HG02885 (cell line): ENCODE results near the gene SEPTIN12.
"Not testable (repeated sequence)": the region's sequence is repeated elsewhere in the genome, so short reads cannot be mapped to it uniquely, and the experiment has no call there.

ENCODE experiments used
- ATAC-seq: cut with Tn5 transposase; IDR thresholded peaks from one replicate; pipeline ENCODE4 v1.9.1; 2021; ENCODE audit warnings: mild to moderate bottlenecking; ENCODE audit not compliant: unreplicated experiment, poor library complexity

Gene SEPTIN12

DNA sequence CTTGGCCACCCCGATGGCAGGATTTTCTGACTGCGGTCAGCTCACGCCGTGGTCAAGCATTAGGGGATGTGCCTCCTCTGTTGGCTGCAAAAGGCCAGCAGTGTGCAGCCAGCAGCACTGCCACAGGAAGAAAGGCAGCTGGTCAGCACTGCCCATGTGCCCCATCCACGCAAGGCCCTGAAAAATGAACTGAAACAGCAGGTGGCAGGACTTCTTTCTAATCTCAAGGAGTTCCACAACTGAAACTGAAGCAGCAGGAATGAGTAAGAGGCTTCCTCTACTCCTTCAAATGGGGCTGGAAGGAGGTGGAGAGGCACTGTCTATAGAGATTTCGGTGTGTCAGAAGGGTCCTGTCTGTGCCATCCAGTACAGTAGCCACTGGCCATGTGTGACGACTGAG lies 24.4 kb downstream of the SEPTIN12 start:
- ATAC-seq: no peak

DNA sequence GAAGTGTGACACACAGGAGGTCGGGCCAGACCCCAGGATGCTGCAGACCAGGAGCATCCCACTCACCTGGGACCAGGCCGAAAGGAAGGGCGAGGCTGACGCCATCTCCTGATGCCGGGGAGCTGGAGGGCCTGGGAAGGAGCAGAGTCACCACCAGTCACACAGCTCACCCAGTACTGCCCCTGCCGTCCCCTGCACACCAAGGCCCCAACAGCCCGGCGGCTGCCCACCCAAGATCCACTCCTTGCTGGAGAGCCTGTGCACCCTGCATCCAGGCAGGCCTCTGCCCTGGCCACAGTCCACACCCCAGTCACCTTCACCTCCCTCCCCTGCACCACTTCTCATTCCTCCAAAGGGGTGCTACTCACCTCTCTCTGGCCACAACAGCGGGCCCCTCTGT lies 25.9 kb downstream of the SEPTIN12 start:
- ATAC-seq: no peak

DNA sequence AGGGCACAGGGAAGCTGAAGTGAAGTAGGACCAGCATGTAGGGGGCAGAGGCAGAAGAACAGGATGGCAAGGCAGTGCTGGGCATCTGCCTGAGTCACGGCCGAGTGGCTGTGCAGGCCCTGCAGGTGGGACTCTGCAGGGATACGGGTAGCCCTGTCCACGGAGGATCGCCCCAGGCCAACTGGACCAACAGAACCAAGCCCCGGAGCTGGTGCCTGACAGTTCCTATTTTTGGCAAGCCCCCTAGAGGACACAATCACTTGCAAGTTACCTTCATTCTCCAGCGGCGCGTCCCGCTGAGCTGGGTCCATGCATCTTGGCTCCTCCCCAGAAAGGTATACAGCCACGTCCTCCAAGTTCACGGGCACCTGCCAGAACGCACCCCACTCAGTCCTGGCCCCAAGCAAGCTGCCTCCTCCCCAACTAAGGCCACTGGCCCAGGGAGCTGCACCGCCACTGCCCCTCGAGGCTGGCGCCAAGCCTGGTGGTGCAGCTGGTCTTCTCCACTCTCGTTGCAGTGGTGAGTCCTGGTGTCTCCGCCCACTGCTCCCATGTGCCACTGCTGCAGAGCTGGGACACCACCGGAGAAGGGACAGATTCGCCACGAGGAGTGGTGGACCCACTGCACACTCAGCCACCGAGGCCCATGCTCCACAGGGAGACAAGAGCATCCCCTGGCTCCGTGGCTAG lies 27.8 kb downstream of the SEPTIN12 start:
- no peak for ATAC-seq

DNA sequence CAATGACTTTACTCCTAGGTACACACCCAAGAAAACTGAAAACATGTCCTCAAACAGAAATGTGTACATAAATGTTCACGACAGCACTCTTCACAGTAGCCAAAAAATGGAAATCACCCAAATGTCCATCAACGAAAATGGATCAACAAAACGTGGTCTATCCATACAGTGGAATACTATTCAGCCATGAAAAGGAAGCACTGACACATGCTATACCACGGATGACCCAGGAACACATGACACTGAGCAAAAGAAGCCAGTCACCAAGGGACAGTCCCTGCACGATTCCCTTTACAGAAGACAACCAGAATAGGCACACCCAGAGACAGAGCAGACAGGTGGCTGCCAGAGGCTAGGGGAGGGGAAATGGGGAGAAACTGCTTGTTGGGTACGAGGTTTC lies 32.5 kb downstream of the SEPTIN12 start:
- no peak for ATAC-seq

DNA sequence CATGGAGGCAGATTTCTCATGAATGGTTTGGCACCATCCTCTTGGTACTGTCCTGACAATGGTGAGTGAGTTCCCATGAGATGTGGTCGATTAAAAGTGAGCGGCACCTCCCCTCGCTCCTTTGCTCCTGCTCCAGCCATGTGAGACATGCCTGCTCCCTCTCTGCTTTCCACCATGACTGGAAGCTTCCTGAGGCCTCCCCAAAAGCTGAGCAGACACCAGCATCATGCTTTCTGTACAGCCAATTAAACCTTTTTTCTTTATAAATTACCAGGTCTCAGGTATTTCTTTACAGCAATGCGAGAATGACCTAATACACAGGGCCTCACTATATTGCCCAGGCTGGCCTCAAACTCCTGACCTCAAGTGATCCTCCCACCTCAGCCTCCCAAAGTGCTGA lies 33.3 kb downstream of the SEPTIN12 start:
- no peak for ATAC-seq

DNA sequence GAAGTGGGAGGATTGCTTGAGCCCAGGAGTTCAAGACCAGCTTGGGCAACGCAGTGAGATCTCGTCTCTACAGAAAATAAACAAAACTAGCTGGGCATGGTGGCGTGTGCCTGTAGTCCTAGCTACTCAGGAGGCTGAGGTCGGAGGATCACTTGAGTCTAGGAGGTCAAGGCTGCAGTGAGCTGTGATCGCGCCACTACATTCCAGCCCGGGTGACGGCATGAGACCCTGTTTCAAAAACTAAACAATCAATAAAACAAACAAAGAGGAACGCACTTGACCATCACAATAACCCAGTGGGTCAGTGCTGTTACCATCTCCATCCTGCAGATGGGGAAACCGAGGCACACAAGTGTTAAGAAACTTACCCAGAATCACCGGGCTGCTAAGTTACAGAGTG lies 34.9 kb downstream of the SEPTIN12 start:
- no peak for ATAC-seq

DNA sequence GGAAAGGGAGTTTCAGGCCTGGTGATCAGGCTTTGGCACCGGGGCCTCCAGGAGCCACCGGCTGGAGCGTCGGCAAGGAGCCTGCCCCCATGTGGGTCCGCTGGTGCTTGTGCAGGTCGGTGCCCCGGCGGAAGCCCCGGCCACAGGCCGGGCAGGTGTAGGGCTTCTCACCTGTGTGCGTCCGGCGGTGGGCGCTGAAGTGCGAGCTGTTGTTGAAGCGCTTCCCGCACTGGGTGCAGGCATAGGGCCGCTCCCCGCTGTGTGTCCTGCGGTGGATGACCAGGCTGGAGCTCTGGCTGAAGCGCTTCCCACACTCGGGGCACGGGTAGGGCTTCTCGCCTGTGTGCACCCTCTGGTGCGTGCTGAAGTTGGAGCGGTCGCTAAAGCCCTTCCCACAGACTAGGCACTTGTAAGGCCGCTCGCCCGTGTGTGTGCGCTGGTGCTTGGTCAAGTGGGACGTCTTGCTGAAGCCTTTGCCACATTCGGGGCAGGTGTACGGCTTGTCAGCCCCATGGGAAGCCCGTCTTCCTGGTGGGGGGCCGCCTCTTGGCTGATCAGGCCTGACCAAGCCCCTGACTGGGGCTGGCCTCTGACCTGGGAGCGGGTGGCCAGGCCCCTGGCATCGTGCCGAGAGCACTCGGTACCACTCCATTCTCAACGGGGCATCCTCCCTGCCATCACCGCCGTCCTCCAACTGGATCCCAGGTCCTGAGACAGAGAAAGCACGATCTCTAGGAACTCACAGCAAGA lies 35.6 kb downstream of the SEPTIN12 start:
- ATAC-seq: no peak

DNA sequence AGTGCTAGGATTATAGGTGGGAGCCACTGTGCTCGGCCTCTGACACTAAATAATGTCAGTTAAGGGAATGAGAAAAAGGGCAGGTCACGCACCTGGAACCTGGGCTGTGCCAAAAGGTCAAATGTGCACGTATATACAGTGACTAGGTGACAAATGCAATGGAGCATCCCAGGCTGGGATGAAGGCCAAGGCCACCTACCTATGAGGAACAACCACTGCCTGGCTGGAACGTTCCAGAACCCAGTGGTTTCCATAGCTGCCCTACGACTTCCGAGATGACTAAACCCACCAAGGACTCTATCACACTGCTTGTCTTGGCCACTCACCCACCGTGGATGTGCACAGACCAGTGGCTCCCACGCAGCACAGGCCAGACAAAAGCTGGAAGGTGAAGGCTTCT lies 37.2 kb downstream of the SEPTIN12 start:
- ATAC-seq: no peak

DNA sequence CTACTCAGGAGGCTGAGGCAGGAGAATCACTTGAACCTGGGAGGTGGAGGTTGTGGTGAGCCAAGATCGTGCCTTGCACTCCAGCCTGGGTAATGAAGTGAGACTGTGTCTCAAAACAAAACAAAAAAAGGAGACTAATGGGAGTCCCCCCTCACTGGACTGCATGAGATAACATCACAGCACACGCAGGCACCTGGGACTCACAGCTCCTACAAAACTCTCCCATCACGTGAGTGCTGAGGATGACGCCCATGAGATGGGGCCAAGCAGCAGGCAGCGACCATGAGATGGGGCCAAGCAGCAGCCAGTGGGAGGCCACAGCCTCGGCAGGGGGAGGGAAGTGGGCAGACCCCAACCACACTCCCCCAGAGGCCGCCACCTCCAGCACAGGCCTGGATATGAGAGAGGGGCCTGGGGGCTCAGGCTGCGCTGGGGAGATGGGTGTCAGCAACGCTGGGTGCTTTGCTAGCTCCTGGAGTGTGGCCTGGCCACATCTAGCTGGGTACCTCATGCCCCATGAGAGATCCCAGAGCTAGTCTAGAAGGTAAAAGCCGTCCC lies 38.4 kb downstream of the SEPTIN12 start:
- no peak for ATAC-seq

DNA sequence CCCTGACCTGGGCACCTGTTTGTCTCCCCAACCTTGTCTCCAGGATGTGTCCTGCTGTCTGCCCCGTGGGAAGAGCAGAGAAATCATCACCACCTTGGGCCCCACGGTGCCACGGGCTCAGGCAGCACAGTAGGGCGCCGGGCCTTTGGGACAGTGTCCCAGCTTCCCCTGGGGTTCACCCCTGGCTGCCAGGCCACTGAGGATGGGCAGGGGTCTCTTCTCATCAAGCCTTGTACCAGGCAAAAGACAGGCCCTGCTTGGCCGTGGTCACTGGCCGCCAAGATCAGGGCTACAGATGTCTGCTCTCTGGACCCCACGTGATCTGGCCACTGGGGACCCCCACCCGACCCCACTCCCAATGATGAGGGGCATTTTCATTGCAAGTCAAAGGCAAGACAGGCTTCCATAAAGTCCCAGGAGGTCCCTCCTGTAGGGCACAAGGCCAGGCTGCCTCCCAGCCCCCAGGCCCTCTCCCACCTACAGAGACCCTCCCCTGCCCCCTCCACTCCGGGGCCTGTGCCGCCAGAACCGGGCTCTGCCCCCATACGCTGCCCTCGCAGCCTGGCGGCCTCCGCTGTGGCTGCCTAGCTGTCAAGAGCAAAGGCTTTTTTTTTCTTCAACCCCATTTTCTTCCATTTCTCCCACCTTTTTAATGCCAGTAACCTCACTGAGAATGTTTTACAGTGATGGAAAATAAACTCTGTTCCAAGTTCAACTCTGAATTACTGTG lies 39.3 kb downstream of the SEPTIN12 start:
- no peak for ATAC-seq

DNA sequence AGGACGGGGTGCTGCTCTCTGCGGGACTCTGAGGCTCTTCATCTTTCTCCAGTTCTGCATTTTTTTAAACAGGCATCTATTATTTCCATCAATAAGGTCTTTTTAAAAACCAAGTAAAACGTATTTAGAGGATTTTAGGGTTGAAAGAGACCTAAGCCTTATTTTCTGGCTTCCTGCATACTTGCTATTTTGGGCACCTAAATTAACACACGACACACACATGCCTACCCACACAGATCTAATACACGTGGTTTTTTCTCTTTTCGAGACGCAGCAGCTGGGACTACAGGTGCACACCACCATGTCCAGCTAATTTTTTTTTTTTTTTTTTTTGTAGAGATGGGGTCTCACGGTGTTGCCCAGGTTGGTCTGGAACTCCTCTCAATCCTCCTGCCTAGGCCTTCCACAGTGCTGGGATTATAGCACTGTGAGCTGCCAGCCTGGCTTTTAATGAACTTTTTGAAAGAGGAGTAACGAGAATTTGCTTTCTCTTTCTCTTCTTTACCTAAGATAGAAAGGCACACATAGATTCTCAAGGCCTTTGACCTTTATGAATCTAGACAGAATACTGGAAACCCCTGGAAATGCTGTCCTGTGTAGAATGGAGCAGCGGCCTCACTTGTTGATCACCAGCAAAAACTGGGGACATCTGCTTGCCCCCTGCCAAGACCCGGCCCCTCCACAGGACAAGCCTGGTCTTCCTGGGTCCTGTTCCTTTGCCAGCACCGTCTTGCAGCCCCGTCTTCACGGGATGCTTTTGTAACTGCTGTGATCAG lies 40.1 kb downstream of the SEPTIN12 start:
- no peak for ATAC-seq

DNA sequence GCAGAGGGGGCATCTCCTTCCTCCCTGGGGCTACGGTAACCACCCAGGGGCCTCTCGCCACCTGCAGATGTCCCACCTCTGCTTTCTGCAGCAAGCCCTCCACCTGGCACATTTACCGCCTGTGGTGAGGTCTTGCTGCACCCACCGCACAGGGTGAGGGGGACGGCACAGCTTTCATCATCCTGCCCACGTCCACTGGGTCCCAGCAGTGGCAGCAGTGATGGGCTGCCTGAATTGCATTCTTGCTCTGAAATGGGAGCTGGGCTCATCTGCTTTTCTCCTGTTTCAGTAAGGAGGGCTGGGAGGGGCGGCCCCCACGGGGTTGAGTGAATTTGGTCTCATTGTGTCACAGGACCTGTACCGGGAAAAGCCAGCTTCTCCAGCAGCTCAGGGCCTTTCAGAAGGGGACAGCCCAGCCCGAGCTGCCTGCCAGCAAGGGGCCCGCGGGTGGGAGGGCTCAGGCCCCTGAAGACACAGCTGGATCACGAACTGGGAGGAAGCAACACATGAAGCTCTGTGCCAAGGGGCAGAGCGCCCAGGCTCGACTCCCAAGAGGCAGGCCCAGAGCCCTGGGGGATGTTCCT lies 41.1 kb downstream of the SEPTIN12 start:
- no peak for ATAC-seq

DNA sequence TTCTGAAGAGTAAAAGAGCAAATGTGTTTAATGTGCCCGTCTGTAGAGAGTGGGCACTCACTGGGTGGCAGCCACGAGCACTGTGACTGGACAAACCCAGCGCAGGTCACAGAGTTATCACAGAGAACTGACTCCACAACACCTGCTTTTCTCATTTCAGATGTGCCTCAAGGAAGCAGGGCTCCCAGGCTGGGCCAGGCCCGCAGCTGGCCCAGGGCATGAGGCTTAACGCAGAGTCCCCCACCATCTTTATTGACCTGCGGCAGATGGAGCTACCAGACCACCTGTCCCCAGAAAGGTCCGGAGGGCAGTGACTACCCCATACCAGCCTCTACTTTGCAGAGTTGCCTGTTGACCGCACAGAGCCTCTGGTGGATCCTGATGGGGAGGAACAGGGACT lies 41.9 kb downstream of the SEPTIN12 start:
- ATAC-seq: no peak

DNA sequence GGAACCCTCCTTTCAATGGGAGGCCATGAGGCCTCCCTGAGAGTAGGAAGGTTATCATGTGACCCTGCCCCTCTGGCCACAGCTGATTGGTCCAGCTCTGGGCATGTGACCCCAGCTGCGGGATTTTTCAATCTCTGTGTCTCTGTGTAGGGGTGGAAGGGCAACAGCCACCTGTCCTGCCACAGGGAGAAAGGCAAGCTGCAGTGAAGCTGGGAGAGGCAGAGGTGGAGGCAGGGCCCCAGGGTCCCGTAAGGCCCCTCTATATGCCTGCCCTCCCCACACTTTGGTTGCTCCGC lies 42.9 kb downstream of the SEPTIN12 start:
- no peak for ATAC-seq

DNA sequence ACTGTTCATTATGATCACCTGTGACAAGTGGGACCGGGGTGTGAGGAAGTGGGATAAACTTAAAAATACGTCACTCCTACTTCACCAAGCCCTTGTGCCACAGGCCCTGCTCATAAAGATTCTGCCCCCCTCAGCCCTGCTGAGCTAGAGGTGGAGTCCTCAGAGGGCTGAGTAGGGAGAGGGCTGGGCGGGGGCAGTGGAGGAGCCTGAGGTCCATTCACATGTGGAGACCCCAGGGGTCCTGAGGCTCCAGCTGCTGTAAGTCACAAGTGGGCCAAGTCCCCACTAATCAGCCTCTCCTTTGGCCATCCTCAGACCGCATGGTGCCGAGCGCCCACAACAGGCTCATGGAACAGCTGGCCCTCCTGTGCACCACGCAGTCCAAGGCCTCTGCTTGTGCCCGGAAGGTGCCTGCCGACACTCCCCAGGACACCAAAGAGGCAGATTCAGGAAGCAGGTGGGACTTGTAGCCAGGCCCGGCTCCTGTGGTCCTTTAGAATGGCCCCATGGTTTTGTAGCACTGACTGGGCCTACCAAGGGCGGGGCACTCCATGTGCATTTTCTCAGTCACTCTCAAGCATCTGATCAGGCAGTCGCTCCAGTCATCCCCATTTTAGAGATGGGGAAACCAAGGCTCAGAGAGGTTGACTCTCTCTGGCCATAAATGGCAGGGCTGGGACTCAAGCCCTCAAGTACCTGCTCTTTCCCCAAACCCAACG lies 43.4 kb downstream of the SEPTIN12 start:
- ATAC-seq: no peak

DNA sequence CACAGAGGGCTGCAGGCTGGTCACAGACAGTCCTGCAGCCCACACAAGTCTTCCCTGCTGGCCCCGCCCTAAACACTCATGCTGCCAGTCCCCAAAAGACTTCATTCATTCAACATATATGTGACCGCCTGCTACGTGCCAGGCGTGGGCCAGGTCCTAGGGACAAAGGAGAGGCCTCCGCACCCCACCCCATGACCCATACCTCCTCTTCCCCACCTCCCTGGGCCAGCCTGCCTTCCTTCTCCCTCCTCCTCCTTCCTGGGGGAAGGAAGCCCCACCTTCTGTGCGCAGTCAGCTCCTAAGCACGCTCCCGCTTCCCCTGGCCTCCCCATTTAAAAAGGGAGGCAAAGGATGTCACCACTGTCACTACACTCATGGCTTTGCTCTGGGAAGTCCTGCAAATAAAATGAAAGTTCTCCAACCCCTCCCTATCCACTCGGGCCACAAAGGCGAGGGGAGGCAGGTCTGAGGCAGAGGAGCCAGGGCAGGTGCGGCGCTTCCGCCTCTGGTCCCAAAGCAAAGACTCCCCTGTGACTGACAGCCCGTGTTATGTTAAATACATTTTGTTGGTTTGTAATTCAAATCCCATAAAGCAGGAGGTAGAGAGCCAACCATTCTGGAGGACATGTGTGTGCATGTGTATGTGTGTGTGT lies 44.8 kb downstream of the SEPTIN12 start:
- ATAC-seq: no peak

DNA sequence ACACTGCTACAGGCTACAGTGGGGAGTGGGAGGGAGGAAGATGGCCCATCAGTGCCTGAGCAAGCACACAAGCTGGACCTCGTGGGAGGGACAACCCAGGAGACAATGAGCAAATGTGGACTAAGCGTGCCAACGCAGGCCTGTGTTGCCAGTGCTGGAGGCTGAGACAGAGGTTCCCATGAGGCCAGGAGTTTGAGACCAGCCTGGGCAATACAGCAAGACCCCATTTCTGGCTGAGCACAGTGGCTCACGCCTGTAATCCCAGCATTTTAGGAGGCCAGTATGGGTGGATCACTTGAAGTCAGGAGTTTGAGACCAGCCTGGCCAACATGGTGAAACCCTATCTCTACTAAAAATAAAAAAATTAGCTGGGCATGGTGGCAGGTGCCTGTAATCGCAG lies 49.8 kb downstream of the SEPTIN12 start:
- ATAC-seq: not testable (repeated sequence)

DNA sequence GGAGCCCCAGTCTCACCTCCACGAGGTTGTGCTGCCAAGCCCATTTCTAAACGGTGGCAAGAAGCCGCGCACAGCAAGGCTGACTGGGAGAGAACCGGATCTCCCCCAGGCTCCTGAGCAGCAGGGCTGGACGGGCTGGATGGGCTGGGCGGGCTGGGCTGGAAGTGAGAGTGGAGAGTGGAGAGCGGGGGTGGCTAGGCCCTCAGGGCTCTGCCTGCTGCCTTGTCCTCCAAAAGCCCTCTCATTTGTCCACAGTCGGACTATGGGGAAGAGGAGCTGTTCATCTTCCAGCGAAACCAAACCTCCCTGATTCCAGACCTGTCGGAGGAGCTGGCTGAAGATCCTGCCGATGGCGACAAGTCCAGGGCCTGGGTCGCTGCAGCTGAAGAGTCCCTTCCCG lies 50.6 kb downstream of the SEPTIN12 start:
- no peak for ATAC-seq

DNA sequence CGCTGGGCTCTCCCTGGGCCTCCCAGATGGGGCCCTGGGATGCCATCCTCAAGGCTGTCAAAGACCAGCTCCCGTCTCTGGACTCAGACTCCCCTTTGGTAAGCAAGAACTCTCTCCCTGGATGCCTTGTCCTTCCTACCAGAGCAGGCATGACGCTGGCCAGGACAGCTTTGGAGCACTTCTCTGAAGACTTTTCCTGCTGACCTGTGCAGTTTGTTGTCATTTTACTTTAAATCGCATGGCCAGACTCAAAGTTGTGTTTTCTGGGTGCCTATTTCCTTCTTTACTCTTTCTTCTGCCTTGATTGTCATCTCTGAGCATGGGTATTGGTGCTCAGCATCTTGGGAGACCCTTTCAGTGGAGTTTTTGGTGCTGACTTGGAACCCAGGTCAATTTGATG lies 51.6 kb downstream of the SEPTIN12 start:
- ATAC-seq: no peak
